NCI-H187 treated with DMSO at 0.1 percent for 48 hours (cell line): ENCODE data around the gene NRIP2.

Experiments
- DNase-seq: peaks from one replicate; lab custom pipeline; 2025; lab: John Stamatoyannopoulos, UW

The NRIP2 gene

DNA sequence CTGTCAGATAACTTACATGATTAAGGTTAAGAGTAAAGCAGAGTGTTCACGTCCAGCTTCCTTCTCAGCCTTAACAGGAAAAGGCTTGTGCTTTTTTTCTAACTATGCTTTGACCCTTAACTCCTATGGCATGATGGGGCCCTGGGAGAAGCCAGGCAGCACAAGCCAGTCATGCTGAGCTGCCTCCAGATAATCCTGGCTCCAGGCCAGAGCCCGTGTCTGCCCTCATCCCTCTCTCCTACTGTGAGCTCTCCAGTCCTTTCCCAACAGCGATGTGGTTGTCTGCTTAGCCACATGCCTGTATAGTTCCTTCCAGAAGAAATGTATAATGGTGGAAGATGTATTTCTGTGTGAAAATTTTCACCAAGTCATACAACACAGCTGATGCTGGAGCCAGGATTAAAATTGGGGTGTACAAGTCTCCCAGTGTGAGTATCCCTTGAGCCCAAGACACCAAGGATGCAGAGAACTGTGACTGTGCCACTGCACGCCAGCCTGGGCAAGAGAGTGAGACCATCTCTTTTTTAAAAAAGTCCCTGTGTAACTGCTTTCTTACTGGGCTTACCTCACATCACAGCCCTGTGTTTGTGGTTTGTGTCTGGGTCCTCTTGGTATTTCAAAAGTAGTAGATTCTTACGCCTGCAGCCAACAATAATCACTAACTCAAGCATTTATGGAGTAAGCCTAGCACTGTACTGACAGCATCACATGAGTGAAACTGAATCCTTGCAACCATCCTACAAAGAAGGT, 30.3 kb downstream of the NRIP2 start:
- no peak for DNase-seq

- DNase-seq, result no peak
Measured at GRCh38 chr12:2803635-2804392, 31.0 kb downstream of the NRIP2 start.

- DNase-seq, result no peak
Measured at GRCh38 chr12:2801044-2801783, 33.6 kb downstream of the NRIP2 start.

DNA sequence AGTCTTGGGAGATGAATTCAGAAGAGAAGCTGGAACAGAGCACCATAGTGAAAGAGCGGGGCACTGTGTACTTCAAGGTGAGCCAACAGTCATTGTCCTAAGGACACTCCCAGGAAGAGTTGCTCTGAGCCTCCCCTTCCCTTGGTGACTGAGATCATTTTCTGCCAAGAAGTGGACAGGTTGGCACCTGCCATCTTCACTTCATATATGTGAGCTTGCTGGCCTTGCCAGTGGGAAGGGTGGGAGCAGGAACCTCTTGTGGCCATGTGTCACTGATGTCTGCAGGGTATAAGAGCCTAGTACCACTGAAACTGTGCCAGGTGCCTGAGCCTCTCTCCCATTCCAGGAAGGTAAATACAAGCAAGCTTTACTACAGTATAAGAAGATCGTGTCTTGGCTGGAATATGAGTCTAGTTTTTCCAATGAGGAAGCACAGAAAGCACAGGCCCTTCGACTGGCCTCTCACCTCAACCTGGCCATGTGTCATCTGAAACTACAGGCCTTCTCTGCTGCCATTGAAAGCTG, 34.7 kb downstream of the NRIP2 start:
- no peak for DNase-seq

GRCh38 chr12:2797721-2798418, 37.0 kb downstream of the NRIP2 start:
- DNase-seq, result no peak

- no peak for DNase-seq
Measured at GRCh38 chr12:2796187-2796666, 38.6 kb downstream of the NRIP2 start.

- DNase-seq, result no peak
Measured at GRCh38 chr12:2795291-2796186, 39.3 kb downstream of the NRIP2 start.

- peak; percentile 27 for DNase-seq
Measured at GRCh38 chr12:2794736-2795289, 40.0 kb downstream of the NRIP2 start, which contains the start of gene FKBP4. FKBP4 (plus strand) TSS chr12:2794970; CDS start chr12:2795140, 170 bp downstream.

- DNase-seq, result no peak
Measured at GRCh38 chr12:2794191-2794735, 40.6 kb downstream of the NRIP2 start.

GRCh38 chr12:2793561-2793960, 41.3 kb downstream of the NRIP2 start:
- DNase-seq, result no peak

DNA sequence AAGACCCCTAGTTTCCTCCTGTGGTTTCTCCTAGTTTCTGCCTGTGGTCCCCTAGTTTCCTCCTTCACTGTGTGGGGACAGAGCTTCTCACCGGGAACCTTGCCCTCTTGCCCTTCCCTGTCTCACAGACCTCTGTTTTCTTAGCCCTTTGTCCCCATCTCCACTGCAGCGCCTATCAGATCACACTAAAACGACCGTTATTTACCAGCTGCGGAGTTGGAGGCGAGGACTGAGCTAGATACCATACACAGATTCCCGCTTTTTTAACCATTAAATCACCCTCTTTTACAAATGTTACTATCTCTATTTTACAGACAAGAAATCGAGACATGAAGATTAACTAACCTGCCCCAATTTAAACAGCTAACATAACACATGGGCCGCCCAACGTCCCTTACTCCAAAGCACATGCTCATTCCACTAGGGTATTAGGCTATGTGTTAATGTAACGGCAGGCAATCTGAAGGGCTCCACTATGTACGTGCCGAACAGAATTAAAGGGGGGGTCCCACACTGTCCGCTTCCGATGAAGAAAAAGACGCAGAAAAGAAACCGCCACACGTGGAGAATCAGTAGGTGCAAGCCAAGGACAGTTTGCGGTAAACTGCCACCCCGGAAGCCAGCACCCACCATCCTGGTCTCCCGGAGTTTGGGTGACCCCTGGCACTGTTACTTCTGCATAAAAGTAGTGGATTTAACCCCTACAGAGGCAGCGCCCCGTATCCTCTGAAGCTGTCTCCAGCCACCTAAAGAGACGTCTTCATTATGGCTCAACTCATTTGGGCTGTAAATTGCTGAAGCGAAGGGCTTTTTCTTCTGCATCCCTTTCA, 41.9 kb downstream of the NRIP2 start:
- no peak for DNase-seq

GRCh38 chr12:2791089-2791488, 43.7 kb downstream of the NRIP2 start:
- DNase-seq, result no peak

- no peak for DNase-seq
Measured at GRCh38 chr12:2785017-2785416, 49.8 kb downstream of the NRIP2 start.

- DNase-seq, result no peak
Measured at GRCh38 chr12:2783936-2784600, 50.8 kb downstream of the NRIP2 start.

DNA sequence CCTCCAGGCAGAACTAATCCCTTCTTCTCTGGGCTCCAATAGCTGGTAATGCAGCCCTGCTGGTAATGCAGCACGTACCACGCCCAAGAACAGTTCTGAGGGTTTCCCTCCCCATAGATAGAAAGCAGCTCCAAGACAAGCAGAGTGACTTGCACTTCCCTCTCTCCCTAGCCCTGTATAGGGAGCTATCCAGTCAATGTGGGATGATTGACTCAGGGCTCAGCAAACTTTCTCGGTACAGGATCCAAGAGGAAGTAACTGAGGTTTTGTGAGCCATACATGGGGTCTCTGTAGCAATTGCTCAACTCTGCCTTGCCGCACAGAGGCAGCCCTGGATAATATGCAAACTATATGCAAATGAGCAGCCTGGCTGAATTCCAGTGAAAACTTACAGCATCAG, 55.6 kb downstream of the NRIP2 start:
- DNase-seq, result no peak

GRCh38 chr12:2776129-2776806, 58.6 kb downstream of the NRIP2 start:
- no peak for DNase-seq

- no peak for DNase-seq
Measured at GRCh38 chr12:2775431-2775830, 59.4 kb downstream of the NRIP2 start.
